GM19463 (cell line): ENCODE results near the gene LAD1.

Experiments
- ATAC-seq: cut with Tn5 transposase; IDR thresholded peaks from one replicate; pipeline ENCODE4 v1.9.1; 2021; ENCODE audit warnings: mild to moderate bottlenecking, moderate library complexity; ENCODE audit not compliant: unreplicated experiment

The LAD1 gene

GRCh38 chr1:201419746-201420607, 20.9 kb upstream of the LAD1 start:
- no peak for ATAC-seq

- ATAC-seq = no peak
Measured at GRCh38 chr1:201419256-201419655, 20.1 kb upstream of the LAD1 start.

DNA sequence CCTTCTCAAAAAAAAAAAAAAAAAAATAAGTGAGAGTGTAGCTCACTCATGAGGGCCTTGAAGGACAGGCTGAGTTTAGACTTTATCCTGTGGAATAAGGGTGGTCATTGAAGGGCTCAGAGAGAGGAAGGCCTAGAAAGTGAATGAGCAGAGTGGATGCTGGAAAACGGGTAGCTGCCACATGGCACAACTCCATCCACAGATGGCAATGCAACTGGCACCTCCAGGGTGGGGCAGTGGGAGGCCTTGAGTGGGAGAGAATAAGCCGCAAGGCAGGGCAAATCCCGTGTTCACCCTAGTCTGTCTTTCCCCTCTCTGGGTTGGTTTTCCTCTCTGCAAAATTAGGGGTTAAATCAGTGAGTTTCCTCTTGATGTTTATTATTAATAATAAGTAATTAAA, 19.3 kb upstream of the LAD1 start:
- no peak for ATAC-seq

DNA sequence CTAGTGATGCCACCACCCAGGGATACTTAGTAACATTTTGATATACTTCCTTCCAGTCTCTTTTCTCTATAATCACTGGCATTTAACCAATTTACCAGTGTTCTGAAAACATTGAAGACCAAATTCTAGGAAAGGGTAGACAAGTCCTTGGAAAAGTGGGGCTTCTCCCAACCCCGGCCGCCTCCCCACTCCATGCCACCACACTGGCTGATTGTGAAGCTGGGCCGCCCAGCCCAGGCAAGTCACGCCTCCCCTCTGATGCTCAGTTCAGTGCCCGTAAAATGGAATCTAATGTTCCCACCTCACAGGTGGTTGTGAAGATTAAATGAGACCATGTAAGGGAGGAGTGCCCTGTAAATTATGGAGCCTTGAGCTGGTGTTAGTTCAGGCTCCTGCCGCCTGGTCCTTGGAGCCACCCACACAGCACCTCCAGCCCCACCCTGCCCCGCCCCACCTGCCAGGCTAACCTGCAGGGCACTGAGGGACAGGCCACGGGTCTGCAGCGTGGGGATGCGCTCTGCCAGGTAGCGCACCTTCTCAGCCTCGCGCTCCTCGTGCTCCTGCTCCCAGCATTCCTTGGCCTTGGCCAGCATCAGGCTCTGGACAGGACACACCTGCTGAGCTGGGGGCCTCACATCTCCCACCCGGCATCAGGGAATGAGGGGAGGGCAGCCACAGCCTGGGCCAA, 15.1 kb upstream of the LAD1 start:
- no peak for ATAC-seq

DNA sequence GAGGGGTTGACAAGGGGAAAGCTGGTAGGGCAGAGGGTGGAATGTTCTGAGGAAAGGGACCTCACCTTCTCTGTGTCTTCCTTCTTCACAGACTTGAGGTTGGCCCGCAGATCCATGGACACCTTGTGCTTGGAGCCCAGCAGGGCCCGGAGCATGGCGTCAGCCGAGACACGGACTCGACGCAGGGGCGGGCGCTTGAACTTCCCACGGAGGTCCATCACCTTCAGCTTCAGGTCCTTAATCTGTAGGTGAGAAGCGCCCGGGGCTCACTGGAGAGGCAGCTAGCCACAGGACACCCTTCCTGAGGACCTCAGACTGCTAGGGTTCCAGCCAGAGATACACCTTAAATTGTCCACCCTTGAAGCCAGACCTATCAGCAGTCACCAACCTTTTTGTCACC, 12.2 kb upstream of the LAD1 start:
- no peak for ATAC-seq

DNA sequence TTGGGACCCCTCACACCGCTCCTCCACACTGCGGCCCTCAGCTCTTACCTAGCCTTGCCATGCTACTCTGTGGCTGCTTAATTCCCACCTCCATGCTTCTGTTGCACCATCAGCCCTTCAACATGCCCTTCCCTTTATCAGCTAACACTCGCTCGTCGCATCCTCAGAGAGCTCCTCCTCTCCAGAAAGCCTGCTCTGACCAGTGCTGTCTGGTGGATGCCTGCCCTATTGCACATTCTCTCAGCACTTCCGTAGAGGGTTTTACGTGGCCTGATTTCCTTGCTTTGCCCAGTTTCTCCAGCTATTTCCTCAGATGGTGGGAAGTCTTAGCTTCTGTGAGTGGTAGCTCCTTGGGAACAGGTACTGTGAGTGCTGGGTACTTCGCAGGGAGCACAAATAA, 10.3 kb upstream of the LAD1 start:
- ATAC-seq = no peak

GRCh38 chr1:201408834-201409200, 9.7 kb upstream of the LAD1 start:
- ATAC-seq = no peak

DNA sequence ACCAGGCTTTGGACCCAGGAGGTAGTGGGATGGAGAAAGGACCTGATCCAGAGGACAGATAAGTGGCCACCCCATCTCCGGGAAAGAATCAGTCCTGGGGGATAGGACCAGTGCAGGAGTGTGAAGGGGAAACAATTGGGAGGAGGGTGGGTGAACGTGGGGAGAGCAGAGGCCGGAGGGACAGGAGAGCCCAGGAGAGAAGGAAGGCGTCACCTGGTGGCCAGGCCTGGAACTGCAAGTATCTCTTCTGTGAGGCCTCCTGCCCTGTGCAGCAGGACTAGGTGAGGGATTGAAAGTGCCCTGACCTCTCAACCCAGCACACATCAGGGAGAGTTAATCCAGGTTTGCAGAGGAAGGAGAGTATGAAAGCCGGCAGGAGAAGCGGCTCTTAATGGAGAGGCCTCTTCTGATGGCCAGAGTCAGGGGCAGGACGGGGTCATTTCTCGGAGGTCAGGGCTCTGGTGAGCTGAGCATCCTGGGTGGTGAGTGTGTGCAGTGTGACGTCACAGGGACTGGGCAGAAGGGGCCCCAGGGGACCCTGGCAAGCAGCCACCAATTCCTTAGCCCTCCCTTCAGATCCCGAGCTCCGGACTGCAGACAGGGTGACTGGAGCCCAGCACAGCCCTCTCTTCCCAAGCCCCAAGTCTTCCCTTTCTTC, 9.2 kb upstream of the LAD1 start:
- ATAC-seq = no peak

GRCh38 chr1:201406831-201407406, 7.8 kb upstream of the LAD1 start:
- ATAC-seq = peak; percentile 54

- peak; percentile 42 for ATAC-seq
Measured at GRCh38 chr1:201405484-201405831, 6.3 kb upstream of the LAD1 start.

- ATAC-seq = no peak
Measured at GRCh38 chr1:201404722-201405483, 5.8 kb upstream of the LAD1 start.

DNA sequence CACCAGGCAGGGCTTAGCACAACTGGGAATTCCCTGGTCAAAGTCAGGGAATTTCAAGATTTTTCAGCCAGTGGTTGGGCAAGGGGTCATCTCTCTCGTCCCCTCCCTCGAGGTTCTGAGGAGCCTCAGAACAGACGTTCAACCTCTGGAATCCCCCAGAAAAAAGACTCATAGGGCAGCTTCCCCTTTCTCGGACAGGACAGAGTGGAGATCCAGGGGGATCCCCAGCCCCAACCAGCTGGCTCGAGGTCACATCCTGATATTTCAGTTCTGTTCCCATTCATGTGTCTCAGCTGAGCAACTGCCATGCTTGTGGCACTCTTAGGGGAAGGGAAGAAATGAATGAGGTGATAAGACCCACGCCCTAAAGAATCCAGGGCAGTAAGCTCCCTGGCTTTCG, 4.9 kb upstream of the LAD1 start:
- ATAC-seq = no peak

- no peak for ATAC-seq
Measured at GRCh38 chr1:201403359-201403758, 4.2 kb upstream of the LAD1 start.

DNA sequence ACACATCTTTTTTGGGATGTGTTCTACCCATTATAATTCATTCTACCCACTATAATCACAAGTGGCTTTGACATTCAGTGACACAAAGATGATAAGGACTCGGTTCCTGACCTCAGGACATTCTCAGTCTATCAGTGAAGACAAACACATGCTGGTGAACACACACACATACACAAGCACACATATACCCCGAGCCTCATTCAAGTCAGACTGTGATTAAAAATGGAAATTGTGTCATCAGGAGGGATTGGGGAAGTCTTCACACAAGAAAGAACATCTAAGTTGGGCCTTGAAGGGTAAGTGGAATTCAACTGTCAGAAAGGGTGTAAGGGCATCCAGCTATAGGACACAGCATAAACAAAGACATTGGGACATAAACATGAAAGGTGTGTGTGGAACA, 2.6 kb upstream of the LAD1 start:
- no peak for ATAC-seq

- ATAC-seq = no peak
Measured at GRCh38 chr1:201400852-201401230, 1.7 kb upstream of the LAD1 start.

DNA sequence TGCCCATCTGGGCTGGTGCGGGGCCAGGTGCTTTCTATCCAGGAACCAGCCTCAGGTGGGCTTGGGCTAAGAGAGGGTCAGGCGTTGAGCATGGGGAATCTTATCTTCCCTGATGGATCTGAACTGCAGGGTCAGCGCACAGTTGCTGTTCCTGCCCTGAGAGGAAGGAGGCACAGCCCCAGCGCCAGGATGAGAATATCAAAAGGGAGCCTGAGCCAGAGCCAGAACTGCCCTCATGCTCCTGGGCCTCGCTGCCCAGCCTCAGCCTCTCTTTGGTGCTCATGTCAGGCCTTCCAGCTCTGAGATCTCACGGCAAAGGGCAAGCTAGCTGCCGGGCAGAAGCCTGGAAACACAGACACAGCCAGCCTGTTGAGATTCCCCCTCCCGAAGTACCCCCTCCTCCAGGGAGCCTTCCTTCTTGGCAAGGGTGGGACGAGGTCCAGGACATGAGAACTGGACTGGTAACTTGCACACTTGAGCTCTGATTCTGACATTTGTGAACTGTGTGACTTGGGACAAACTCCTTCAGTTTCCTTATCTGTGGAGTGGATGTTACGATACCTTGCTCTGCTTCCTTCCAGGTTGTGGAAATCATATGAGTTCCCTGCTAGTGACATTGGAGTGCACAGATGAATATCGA, 1.2 kb upstream of the LAD1 start:
- no peak for ATAC-seq

DNA sequence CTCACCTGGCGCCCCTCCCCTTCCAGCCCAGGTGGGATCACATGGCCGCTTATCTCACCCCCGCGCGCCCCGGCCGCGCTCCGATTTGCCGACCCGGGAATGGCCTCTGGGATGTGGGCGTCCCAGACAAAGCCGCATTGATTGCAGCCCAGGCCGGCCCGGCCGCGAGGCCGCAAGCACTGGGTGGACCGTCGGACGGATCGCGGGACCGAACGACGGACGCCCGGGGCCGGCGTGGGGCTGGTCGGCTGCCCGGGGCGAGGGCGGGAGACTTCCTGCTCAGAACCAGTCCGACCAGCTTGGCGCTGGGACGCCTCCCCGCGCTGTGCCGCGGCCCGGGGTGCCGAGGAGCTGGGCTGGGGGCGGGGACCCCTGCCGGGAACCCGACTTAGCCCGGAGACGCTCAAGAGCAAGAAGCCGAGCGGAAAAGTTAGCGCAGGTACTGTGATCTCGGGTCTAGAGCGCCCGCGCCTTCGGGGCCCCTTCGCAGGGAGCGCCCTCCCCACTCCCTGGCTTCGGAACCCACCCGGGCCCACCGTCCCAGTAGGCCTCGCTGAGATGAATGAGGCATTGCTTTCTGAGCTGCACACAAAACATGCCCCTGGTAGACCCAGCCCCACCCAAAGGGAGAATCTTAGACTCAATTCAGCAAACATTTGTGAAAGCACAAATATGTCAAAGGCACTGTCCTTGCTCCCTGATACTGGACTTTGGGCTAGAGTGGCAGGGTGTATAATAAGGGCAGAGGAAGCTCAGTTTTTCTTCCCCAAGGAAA, 415 bp upstream of the LAD1 start:
- no peak for ATAC-seq

- ATAC-seq = no peak
Measured at GRCh38 chr1:201397675-201398074, 1.4 kb downstream of the LAD1 start.

DNA sequence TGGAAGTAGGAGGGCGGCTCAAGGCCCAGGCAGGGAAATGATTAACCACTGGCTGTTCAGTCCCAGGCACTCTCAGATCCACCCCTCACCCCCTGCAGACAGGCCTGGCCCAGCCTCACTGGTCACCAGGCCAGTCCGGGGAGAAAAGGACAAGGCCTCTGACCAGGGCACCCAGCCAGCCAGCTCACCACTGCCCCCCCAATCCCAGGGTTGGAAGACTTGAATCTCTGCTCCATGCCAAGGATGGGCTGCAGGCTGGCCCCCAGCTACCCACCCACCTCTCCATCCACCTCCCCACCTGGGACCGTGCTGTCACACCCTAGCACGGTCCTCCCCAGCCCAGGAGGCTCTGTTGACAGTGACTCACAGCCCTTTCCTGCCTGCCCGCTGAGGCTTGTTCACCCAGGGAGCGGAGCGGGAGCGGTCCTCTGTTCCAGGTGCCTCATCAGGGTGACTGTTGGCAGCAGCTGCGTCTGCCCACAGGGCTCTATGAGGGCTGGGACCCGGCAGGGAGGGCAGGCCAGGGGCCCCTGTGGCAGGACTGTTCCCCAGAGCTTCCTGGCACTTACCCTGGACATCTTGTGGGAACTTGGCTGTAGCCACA, 2.2 kb downstream of the LAD1 start:
- no peak for ATAC-seq
